GM19328 (cell line): ENCODE measurements around the gene EGFR.

Experiments
- ATAC-seq: cut with Tn5 transposase; IDR thresholded peaks from one replicate; pipeline ENCODE4 v1.9.1; 2021; ENCODE audit warnings: mild to moderate bottlenecking, moderate library complexity; ENCODE audit not compliant: unreplicated experiment

The EGFR gene

DNA sequence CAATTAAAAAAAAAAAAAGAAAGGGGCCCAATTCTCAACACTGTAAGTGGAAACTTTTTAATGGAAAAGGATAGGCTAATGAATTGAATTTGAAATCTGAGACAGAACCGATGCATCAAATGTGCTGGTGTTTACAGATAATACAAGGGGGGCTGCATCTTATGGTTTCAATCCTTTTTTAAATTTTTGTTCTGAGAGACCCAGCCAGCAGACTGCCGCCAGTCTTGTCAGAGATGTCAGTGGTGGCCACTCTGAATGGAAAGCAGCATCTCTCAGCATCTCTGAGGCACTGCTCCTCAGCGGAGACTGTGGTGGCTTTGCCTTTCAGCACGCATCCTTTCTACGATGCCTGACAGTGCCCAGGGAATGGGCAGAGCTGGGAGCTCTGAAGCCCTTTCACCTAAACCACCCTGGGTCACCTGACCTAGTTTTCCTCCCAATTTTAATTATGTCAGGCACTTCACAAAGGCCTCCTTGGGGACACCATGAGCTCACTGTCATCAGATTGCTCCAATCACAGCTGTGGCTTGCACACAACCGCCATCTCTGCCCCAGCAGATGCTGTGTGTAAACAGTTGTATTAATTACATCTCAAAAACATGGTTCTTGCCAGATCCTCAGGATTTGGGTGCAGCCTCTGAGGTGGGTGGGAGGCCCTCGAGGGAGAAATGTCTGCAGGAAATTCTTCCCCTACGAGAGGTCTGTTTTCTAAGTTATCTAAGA lies 81.2 kb downstream of the EGFR start:
- no peak for ATAC-seq

DNA sequence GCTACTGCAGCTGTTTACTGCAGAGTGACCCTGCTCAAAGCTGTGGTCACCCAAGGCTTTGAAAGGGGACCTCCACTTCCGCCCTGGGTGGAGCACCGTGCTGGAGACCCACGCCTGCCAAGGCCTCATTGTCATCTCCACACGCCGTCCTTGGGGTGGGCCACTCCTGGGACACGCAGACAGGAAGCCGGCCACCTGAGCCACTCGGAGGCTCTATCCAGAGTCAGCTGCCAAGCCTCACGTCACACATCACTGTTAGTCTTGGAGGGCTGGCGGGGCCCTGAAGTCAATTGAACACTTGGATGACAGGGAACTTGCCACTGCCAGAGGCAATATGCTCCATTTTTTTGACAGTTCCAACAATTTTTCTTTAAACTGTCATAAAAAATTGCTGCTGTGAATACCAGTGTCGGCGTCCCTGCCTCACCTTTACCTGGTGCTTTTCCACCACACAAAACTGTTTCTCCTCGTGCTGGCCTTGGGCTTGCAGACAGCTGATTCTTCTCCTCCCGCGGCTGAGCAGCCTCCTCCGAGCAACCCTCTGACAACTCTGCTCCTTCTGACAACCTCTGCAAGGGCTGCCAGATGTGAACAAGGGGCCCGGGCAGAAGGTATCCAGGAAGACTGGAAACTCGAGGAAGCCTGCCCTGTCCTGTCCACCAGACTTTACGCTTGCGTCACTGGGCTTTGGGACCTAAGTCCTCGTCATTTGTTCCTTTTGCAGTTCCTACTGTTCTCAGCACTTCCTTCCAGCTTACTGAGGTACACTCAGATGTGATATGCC lies 81.9 kb downstream of the EGFR start:
- no peak for ATAC-seq

DNA sequence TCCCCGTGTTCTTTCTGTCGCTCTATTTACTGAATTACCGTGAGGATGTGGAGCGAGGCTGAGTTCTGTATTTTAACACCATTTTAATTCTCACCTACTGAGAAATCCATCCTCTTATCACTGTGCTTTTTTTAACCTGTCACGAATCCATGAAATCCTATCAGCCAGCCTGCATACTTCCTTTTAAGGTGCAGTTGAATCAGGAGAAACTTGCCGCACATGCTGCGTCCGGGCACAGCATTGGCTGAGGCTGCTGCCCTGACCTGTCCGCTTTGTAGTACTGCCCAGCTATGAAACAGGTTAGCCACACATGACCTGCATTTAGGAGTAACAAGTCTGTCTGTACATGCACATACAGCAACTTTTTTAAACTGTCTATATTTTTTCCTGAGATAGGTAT lies 82.5 kb downstream of the EGFR start:
- ATAC-seq, result no peak

DNA sequence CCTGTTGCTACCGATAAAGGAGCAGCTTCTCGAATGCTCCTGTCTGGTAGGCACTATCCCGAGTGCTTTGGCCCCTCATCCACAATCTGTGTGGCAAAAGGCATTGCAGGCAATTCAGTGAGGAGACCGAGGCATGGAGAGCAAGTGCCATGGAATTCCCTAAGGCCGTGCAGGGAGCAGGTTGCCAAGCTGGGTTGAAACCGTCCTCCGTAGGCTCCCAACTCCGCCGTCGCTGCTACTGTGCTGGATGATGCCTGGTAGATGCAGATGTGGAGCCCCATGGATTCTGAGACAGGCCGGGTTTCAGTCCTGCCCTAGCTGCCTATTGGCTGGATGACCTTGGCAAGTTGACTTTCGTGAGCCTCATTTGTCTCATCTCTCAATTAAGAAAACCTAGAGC lies 85.3 kb downstream of the EGFR start:
- ATAC-seq, result no peak

DNA sequence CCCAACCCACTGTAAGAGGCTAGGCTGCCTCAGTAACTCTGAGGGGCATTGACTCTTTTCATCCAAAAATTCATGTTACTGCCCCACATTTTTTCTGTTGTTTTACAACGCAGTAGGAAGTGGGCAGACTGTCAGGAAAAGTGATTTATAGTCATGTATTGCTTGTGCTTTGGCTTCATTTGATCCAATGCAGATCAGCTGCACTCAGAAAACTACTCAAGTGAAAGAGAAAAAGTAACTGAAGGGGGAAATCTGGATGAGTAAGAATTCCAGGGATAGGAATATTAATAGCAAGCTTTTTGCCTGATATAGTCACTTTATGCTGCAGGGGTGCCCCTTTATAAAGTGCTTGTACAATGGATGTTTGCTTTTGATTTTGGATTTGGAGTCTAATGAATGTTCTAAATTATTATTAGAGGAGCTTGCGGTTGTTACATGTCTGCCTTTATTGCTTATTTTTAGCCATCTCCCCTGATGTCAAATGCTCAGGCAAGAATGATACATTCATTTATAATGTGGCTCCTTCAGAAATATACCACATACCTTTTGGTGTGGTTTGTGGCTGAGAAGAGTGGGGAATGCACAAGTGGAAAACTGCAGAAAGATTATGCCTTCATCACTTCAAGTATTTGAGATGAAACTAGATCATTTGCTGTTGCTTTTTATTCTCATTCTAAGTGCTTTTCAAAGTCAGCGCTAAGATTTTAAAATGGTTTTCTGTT lies 86.1 kb downstream of the EGFR start:
- ATAC-seq, result no peak

DNA sequence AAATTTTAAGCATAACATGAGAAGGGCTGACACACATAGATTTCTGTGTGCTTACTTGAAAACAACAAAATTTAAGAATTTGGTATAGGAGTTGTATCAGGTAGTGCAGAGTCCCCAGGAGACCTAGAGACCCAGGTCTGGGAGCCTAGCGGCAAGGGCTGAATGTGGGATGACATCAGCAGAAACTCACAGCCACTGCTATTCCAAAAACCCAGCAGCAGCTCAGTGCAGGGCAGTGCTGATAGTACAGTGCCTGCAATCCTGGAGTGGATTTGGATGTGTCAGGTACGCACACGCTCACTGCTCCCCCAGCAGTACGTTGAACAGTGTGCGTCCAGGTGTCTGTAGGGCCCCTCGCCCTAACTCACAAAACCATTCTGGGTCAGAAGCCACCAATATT lies 87.1 kb downstream of the EGFR start:
- no peak for ATAC-seq

DNA sequence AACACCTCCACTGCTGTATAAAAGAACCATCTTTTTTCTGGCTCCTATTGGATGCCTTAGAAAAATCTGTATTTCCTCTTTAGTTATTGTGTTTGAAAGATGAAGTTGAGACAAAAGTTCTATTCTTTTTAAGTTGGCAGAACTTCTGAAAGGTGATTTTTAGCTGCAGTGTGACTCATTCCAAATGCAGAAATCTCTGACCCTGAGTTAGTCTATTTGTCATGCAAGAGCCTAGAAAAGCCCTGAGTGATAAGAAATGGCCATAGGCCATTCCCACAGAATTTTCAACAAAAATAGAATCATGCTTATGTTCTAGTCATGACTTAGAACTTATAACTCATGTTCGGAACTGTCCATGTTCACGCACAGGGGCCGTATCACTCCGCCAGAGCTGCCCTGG lies 89.1 kb downstream of the EGFR start:
- ATAC-seq, result no peak

DNA sequence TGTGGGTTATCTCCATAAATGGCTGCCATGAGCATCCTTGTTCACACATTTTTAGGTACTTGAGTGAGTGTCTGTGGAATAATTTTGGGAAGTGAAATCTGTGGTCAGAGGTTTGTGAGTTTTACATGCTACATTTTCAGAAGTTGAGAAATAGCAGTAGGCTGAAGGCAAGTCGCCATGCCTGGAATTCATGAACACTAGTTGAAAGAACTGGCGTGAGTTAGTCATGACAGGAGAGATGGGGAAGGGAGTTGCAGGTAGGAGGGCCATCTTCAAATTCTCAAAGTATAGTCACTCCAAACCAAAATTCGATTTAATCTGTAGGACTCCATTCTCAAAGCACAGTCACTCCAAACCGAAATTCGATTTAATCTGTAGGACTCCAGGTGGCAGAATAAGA lies 89.6 kb downstream of the EGFR start:
- ATAC-seq, result no peak

DNA sequence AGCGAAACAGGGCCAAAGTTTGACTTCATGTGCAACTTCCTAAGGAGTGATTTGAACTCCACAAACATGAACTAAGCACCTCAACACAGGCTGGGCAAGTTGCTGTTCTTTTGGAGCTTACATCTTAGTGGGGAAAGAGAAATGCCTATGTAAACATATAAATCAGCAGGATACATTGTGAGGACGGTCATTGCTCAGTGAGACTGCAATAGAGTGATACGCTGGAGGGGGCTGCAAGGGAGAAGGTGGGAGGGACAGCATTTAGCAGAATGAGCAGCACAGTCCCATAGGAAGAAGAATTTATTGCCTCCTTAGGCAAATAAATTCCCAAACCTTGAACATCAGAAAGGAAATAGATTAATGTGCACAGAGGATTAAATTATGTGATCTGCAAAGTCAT lies 90.0 kb downstream of the EGFR start:
- ATAC-seq, result no peak

DNA sequence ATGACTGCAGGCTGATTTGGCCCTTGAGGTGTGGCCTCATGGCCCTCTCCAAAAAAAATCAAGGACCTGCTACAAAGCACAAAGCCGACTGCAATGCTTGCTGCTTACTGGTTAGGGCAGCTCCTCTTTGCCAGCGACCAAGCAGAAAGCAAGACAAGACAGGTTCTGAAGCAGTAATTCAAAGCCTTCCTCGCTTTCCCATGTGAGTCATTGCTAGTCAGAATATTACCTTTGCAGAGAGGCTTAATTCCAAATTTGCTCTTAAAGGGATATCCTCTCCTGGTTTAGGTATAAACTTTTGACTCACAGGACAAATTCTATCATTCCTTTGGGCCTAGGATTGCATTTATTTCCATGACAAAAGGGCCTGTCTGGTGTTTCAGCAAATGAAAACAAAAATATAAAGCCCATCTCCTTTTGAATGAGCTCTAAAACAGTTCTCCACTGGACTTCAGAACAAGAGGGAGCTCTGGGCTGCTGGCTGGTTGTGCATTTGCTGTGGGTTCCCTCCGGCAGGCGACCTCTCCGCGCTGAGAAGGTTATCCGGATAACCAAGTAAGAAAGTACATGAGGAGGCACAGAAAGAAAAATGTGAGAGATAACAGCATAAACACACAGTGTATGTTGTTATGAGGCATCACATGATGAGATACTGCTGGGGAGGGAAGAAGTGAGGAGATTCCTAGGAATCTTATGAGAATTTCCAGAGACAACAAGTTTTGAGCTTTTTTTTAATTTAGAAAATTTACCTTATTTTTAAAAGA lies 90.8 kb downstream of the EGFR start:
- no peak for ATAC-seq

DNA sequence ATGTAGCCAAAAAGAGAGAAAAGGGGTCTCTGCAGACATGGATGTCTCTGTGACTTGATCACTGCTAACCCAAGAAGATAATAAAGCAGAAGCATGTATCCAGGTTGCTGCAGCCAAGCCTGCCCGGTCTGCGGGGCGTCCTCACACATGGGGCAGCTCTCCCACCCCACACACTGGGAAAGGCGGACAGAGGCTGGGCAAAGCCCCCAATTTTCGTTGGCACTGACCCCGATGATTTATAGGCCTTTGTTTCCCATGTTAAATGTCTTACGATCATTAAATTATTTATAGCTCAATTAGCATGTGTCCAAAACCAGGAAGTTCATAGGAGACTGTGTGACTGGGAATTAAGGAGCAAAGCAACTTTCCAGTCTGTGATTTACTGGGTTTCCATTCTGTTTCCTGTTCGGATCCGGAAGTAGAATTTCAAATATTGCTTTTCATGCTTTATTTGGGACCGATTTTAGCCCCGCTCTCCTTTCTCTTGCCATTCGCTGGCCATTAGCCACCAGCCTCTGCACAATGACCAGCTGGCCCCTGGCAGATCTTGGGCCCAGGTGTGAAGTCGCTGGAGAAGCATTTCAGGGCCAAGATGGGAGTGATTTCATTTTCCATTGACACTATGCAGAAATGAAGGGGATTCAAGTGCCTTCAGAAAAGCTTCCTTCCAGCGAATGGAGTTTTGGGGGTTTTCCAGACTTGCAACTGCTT lies 91.6 kb downstream of the EGFR start:
- no peak for ATAC-seq

DNA sequence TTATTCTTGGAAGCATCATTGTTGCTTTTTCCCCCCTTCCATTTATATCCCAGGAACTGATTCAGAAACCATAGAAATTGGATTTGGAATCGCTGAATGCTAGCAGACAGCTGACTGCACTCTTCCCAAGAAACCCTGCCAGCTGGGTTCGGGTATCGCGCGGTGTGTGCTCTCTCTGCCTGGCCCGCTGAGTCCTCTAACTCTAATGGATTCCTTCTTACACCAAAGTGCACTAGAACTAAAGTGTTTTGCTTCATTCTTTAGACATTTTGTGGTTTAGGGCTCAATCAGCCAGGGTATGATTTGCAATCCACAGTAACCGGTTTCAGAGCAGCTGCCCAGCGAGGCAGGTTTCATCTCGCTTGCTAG lies 92.2 kb downstream of the EGFR start:
- ATAC-seq, result no peak

DNA sequence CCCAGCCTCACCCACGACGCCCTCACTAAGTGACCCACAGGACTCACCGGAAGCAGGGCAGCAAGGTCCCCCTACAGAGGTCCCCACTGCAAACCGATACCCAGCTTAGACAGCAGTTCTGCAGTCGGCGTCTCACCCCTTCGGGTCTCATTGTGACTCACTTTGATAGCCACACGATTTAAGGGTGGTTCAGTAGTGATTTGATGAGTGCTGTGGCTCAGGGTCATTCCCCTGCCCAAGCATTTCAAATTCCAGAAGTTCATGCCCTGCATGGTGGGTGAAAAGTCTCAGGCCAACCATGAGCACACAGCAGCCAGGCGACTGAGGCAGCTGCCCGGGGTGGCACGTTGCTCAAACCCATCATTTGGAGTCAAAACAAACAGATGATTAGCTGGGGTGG lies 93.2 kb downstream of the EGFR start:
- ATAC-seq, result no peak

DNA sequence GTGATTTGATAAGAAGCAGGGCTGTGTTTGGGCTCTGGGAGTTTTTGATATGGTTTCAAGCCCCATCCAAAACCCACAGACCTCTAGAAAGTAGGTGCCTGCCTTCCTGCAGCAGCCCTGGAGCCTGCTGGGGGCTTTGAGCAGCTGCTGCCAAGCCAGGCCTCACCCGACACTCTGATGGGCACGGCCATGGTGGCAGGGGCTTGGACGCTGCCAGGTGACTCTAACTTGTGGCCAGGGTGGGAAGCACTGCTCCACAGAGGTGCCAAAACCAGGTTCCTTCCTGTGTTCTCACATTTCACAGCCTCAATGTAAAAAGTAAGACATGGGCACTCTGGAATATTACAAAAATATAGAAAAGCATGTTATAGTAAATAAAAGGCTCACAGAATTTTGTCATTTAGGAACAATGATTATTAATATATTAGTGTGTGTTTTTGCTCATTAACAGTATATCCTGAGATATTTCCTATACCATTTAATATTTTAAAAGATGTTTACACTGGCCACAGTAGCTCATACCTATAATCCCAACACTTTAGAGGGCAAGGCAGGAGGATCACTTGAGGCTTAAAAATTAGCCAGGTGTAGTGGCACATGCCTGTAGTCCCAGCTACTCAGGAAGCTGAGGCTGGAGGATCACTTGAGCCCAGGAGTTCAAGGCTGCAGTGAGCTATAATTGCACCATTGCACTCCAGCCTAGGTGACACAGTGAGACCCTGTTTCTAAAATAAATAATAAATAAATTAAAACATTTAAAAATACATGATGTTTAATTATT lies 95.1 kb downstream of the EGFR start:
- no peak for ATAC-seq

DNA sequence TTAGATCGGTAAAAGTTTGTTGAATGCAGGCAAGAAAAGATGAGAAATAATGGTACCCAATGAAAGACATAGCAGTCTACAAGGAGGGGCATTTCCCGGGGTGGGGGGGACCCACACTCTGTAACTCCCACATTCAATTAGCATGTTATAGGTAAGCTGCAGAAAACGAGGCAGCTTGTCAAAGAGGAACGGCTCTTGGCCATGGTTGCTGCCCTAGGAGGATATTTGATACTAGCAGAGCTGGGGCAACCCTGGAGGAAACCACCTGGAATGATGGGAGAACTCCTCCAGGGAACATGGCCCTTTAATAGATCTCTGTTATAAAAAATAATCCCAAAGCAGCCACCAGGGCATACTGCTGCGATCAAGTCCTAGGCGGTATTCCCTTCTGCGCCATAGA lies 98.5 kb downstream of the EGFR start:
- no peak for ATAC-seq

DNA sequence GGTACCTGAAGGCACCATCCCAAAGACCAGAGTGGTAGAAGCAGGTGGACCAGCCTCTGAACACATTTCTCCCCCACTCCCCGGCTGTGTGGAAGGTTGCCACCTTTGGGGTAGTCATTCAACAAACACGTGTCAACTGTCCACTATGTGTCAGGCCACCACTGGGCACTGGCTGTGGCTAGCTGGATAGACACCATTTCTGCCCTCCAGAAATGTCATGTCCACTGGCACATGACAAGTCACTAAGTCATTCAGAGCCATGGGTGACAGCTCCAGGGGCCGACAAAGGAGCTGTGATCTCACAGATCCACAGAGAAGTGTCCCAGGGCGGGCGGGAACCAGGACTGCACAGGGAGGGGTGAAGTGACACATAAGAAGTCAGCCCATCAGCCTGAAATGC lies 99.6 kb downstream of the EGFR start:
- no peak for ATAC-seq

DNA sequence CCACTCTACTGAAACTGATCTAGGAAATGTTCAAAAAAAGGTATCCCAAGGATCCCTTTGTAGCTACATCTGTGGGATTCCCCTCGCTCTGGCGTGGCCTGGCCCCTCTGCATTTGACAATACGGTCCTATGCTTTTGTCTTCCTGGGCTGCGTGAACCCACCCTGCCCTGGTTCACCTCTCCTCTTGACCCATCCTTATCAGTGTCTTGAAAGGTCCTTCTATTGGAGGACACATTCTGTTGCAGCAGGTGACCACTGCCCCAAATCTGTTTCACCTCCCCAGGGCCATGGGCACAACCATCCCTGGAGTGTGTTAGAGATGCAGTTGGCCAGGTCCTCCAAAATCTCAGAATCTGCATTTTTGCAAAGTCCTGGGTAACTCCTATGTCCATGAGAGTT lies 100.8 kb downstream of the EGFR start:
- ATAC-seq, result no peak

DNA sequence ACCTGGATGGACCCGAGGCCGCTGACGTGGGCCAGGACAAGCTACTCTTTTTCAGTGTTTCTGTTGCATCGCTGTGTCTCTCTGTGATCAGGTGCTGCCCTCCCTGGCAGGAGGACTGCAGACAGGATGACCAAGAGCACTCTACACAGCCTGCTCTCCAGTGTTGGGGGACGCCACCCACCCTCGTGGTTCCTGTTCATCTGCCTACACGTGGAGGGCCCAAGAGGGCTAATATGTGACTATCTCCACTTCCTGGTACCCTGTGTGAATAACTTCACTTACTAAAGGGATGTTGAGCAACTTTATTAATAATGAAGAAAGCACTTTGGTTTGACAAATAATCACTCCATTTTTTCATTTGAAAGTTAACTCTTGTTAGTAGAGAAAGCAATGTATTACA lies 101.3 kb downstream of the EGFR start:
- ATAC-seq, result no peak

DNA sequence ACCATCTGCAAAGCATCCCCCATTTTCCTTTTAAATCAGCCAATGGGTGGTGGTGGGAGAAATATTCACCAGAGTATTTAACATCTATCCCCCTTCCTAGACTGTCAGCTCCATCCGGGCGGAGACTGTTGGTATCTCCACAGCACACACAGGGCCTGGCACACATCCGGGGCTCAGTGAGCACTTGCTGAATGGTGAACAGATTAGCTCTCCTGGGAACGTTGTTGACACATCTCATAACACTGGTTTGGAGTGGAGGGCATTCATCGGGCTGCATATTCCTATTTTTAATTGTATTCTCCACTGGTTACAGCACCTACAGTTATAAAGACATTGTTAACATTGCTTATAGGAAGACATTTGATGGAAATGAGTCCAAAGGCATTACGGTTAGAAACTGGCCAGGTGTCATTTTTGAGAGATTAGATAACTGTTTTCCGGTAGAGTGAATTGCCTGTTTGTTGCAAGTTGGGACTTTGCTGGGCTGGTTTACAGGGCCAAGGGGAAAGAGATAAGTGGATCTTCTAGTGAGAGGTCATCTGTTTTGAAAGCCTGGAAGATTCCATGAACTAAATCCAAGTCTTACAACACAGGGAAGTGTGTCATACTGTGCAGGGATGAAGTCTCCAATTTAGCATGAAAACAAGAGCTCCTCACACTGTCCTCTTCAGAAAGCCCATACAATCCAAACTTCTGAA lies 101.8 kb downstream of the EGFR start:
- ATAC-seq, result no peak
